ENCODE results near the gene EXD2.
"Not testable (repeated sequence)": the region's sequence is repeated elsewhere in the genome, so short reads cannot be mapped to it uniquely, and the experiment has no call there.

The EXD2 gene

GRCh38 chr14:69193721-69194120 is 2.4 kb downstream of the EXD2 start:
- no peak for DNase-seq (ENCODE audit: low spot score)

GRCh38 chr14:69199786-69200185 is 8.5 kb downstream of the EXD2 start:
- DNase-seq (ENCODE audit: low spot score), result no peak

- no peak for DNase-seq (ENCODE audit: low spot score)
Measured at GRCh38 chr14:69204753-69205152, 13.5 kb downstream of the EXD2 start.

GRCh38 chr14:69207435-69208041 is 16.2 kb downstream of the EXD2 start:
- no peak for DNase-seq (ENCODE audit: low spot score)

GRCh38 chr14:69208666-69209065 is 17.4 kb downstream of the EXD2 start:
- no peak for DNase-seq (ENCODE audit: low spot score)

- DNase-seq (ENCODE audit: low spot score), result no peak
Measured at GRCh38 chr14:69214393-69214792, 23.1 kb downstream of the EXD2 start.

- DNase-seq (ENCODE audit: low spot score), result not testable (repeated sequence)
Measured at GRCh38 chr14:69217663-69218062, 26.4 kb downstream of the EXD2 start.

GRCh38 chr14:69224946-69225345 is 33.6 kb downstream of the EXD2 start:
- DNase-seq (ENCODE audit: low spot score), result no peak

- no peak for DNase-seq (ENCODE audit: low spot score)
Measured at GRCh38 chr14:69226178-69226577, 34.9 kb downstream of the EXD2 start.

GRCh38 chr14:69226736-69227135 is 35.4 kb downstream of the EXD2 start:
- no peak for DNase-seq (ENCODE audit: low spot score)

- no peak for DNase-seq (ENCODE audit: low spot score)
Measured at GRCh38 chr14:69231486-69231885, 40.2 kb downstream of the EXD2 start.

- no peak for DNase-seq (ENCODE audit: low spot score)
Measured at GRCh38 chr14:69232388-69232787, 41.1 kb downstream of the EXD2 start.

GRCh38 chr14:69234106-69234505 is 42.8 kb downstream of the EXD2 start:
- DNase-seq (ENCODE audit: low spot score), result no peak

GRCh38 chr14:69235708-69236107 is 44.4 kb downstream of the EXD2 start:
- no peak for DNase-seq (ENCODE audit: low spot score)

- no peak for DNase-seq (ENCODE audit: low spot score)
Measured at GRCh38 chr14:69237142-69237541, 45.8 kb downstream of the EXD2 start.

GRCh38 chr14:69237584-69237983 is 46.3 kb downstream of the EXD2 start:
- no peak for DNase-seq (ENCODE audit: low spot score)

- no peak for DNase-seq (ENCODE audit: low spot score)
Measured at GRCh38 chr14:69238883-69239282, 47.6 kb downstream of the EXD2 start.

GRCh38 chr14:69240527-69241173 is 49.4 kb downstream of the EXD2 start:
- no peak for DNase-seq (ENCODE audit: low spot score)

GRCh38 chr14:69241577-69241976 is 50.3 kb downstream of the EXD2 start:
- DNase-seq (ENCODE audit: low spot score), result no peak

GRCh38 chr14:69242311-69243224 is 51.3 kb downstream of the EXD2 start:
- peak; percentile 74 for DNase-seq (ENCODE audit: low spot score)

GRCh38 chr14:69244946-69245345 is 53.6 kb downstream of the EXD2 start:
- DNase-seq (ENCODE audit: low spot score), result no peak

GRCh38 chr14:69246331-69246730 is 55.0 kb downstream of the EXD2 start:
- no peak for DNase-seq (ENCODE audit: low spot score)
